NB4 (cell line): ENCODE data around the gene HPCAL4.

Source experiments
- CTCF ChIP-seq: IDR thresholded peaks from one replicate; pipeline ENCODE4 v1.5.1; 2012; ENCODE audit warnings: low read depth, low read length
- POLR2A ChIP-seq: IDR thresholded peaks from 2 replicates; pipeline ENCODE4 v1.6.1; 2011; ENCODE audit warnings: mild to moderate bottlenecking; ENCODE audit not compliant: insufficient read length; ENCODE audit errors: extremely low read depth

- no peak for TF ChIP-seq POLR2A
- TF ChIP-seq CTCF: no peak
Measured at GRCh38 chr1:39733161-39733560, 41.9 kb upstream of the HPCAL4 start.
